Measurements from ENCODE around the gene FLG2. TPM values are rescaled to one million over a fixed set of nuclear protein-coding genes. Genes with fewer than 3 reads are reported as not detected.

Gene FLG2
- total RNA-seq (2012; rRNA removed), result not detected in 2 replicates
- 0.02 TPM in 1 of 2 replicates, not detected in the other for polyA plus RNA-seq (2012; rRNA removed)
- polyA plus RNA-seq (2012; cell fraction: cytosol; rRNA removed), result not detected in 2 replicates
- polyA plus RNA-seq (2012; cell fraction: nucleus; rRNA removed; ENCODE audit: low replicate concordance), result not detected in 2 replicates
- not detected for Bru-seq, nascent RNA
- not detected for BruChase-seq, experiment 1, labeled RNA remaining after a 6-hour chase
- BruChase-seq, experiment 2, labeled RNA remaining after a 2-hour chase, result not detected
- long read RNA-seq, result 0 reads

DNA sequence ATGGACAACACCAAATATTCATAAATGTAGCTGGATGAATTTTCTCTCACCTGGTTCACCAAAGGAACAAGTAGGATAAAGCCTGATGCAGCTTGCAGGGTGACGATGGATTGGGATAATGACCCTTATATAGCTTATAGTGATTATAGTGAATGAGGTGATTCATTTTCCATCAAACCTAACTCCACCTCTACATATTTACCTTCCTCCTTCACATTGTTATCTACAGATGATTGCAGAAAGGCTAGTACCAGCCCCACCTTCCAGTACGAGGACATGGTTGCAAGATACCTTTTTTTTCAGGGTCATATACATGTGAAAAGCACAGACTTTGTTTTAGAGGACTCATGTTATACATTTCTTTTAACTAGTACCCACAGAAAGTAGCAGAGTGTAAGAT lies at the start of gene FLG2:
Gene FLG2 (minus strand): TSS at position 101 of the 400 bp plus-strand sequence. CDS start 1,122 bp downstream, outside the sequence.
- H3K14ac ChIP-seq (replicated peaks; ENCODE audit: low read depth, low read length), result no peak within 1 kb of the TSS
- DNase-seq (no peak), ATAC-seq (ENCODE audit: low read depth) (no peak)
- no peak within 1 kb of the TSS for H2AK5ac ChIP-seq (ENCODE audit: low read depth, low read length)
- POLR2A ChIA-PET (ENCODE audit: unreplicated experiment), result no interaction called here
- H3K18ac ChIP-seq (ENCODE audit: low read depth, low read length), result no peak within 1 kb of the TSS
- H3K79me1 ChIP-seq (ENCODE audit: low read depth in 1 of 2, low read length in 2 of 2), result no peaks in the 10 kb centered on the region
- peaks cover 1% of the 10 kb centered on the region for H3K9me3 ChIP-seq (ENCODE audit: control insufficient read depth, insufficient read depth, low read length)
- no peak within 1 kb of the TSS for H3K4ac ChIP-seq (ENCODE audit: low read depth, low read length)
- no peak within 1 kb of the TSS for H3K56ac ChIP-seq (ENCODE audit: extremely low read depth, insufficient read depth, low read length)
- no peak within 1 kb of the TSS for H4K5ac ChIP-seq (ENCODE audit: low read depth, low read length)
- H2BK120ac ChIP-seq (ENCODE audit: low read depth, low read length), result no peak within 1 kb of the TSS
- H3K23ac ChIP-seq (ENCODE audit: low read depth, low read length), result no peak within 1 kb of the TSS
- dilution Hi-C loops (cut with HindIII; ENCODE audit: low sequenced_read_pairs, unreplicated experiment), result no loop called here
- no peak within 1 kb of the TSS for H3K9ac ChIP-seq (ENCODE audit: low read depth, low read length)
- no peaks in the 10 kb centered on the region for H3K9me1 ChIP-seq (ENCODE audit: insufficient read depth, low read length)
- no peak within 1 kb of the TSS for H4K91ac ChIP-seq (ENCODE audit: insufficient read depth, low read depth, low read length)
- no peak within 1 kb of the TSS for H2BK15ac ChIP-seq (ENCODE audit: low read depth, low read length)
- no peaks in the 10 kb centered on the region for H3K27me3 ChIP-seq (ENCODE audit: control insufficient read depth, insufficient read depth, low read length)
- in situ Hi-C loops (cut with MboI; ENCODE audit: low sequenced_read_pairs), result no loop called here
- no peaks in the 10 kb centered on the region for H3K4me1 ChIP-seq (ENCODE audit: control insufficient read depth, insufficient read depth, low read length)
- H2AK9ac ChIP-seq (replicated peaks; ENCODE audit: low read depth, low read length, poor library complexity), result no peak within 1 kb of the TSS
- no peak within 1 kb of the TSS for H3K27ac ChIP-seq (ENCODE audit: insufficient read depth, low read length)
- H3K4me2 ChIP-seq (ENCODE audit: low read depth, low read length), result no peak within 1 kb of the TSS
- TF ChIP-seq BHLHE40 (IDR thresholded peaks at IDR 0.05; ENCODE audit: low read depth, low read length) (no peak), MAFK (IDR thresholded peaks at IDR 0.05; ENCODE audit: low read depth, low read length) (no peak), SMC3 (IDR thresholded peaks at IDR 0.05; ENCODE audit: low read depth, low read length) (no peak), RAD21 (IDR thresholded peaks at IDR 0.05; ENCODE audit: low read length) (no peak), RCOR1 (IDR thresholded peaks at IDR 0.05; ENCODE audit: insufficient replicate concordance, low read length) (no peak), CHD1 (IDR thresholded peaks at IDR 0.05; ENCODE audit: low read depth, low read length) (no peak), POLR2A (IDR thresholded peaks at IDR 0.05; ENCODE audit: low read depth, low read length) (no peak), MXI1 (IDR thresholded peaks at IDR 0.05; ENCODE audit: borderline replicate concordance, low read depth, low read length) (no peak), NFE2L2 (IDR thresholded peaks at IDR 0.05; ENCODE audit: low read depth, low read length) (no peak), RFX5 (IDR thresholded peaks at IDR 0.05; ENCODE audit: low read depth, low read length) (no peak)
- TF ChIP-seq, protein P1, sequence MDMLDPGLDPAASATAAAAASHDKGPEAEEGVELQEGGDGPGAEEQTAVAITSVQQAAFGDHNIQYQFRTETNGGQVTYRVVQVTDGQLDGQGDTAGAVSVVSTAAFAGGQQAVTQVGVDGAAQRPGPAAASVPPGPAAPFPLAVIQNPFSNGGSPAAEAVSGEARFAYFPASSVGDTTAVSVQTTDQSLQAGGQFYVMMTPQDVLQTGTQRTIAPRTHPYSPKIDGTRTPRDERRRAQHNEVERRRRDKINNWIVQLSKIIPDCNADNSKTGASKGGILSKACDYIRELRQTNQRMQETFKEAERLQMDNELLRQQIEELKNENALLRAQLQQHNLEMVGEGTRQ (IDR thresholded peaks at IDR 0.05; ENCODE audit: low read depth, low read length), result no peak
- H4K20me1 ChIP-seq (ENCODE audit: insufficient read depth, low read length), result no peaks in the 10 kb centered on the region
- no peaks in the 10 kb centered on the region for H3K36me3 ChIP-seq (ENCODE audit: control insufficient read depth, insufficient read depth, low read length)
- H2BK5ac ChIP-seq (ENCODE audit: low read depth, low read length, poor library complexity, severe bottlenecking), result no peak within 1 kb of the TSS
- BruUV-seq (replicated peaks), result no TSS peak
- no peak within 1 kb of the TSS for H4K8ac ChIP-seq (ENCODE audit: low read depth in 2 of 2, low read length in 2 of 2)
- CTCF ChIA-PET, result interaction anchor here (2.6 kb wide), 1 partner anchor 13 kb away, joined by 7 read pairs; no protein-coding TSS in a partner anchor
- H2BK20ac ChIP-seq (ENCODE audit: low read depth, low read length), result no peak within 1 kb of the TSS
- no peak within 1 kb of the TSS for H3K4me3 ChIP-seq (ENCODE audit: insufficient read depth, low read depth, low read length)
- no CpG with 5 or more reads among the region's 2 CpGs for WGBS, 2 experiments (ENCODE audit: extremely low coverage in 2 of 2, insufficient read length in 1 of 2)
- no peak within 1 kb of the TSS for H2AFZ ChIP-seq (replicated peaks; ENCODE audit: low read length, poor library complexity)
- intact Hi-C loops (cut with micrococcal nuclease), result no loop called here
